Activated CD4-positive, alpha-beta T cell treated with anti-CD3 and anti-CD28 coated beads, Interleukin-2, Interleukin-6, amounts not matched to agents 100 ng/mL and 50 ng/mL, durations not matched to agents 16 hours and 8 hours (primary cell): ENCODE results near the gene DSPP.

Source experiments
- DNase-seq: peaks from one replicate; pipeline ENCODE4 v3.0.0-alpha.2; 2020

Gene DSPP

DNA sequence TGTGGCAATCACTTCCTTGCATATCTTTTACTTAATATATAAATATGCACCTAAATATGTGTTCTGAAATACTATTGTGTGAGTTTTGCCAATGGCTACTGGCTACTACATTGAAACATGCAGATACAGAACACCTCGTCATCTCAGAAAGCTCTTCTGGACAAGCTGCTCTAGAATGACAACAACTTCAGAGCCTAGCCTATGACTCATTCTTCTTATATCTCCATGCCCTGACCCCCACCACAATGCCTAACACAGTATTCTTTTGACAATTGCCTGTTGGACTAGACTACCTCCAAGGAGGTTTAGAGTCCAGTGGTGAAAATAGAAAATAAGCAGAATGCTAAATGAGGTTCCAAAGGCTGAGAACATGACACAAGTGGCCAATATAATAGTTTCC, 24.1 kb downstream of the DSPP start:
- DNase-seq: no peak

GRCh38 chr4:87633243-87633642, 24.9 kb downstream of the DSPP start:
- DNase-seq: no peak

- no peak for DNase-seq
Observed at GRCh38 chr4:87644286-87644685, 36.0 kb downstream of the DSPP start.

DNA sequence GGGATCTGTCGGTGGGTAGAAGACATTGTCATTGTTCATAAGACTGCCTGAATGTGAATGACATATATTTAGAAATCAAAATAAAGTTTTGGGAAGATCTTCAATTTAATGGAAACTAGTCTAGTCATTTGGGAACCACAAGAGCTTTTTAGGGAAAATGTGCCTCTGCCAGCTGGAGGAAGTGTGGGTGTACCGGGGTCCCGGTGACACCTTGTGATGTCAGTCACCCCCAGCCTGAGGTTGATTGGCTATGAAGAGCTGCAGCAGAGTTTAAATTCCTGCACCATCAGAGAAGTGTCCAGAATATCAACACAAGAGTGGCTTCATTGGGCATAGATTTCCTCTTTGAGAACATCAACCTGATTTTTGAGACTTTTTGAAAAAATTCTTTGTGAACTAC, 41.7 kb downstream of the DSPP start, which contains the start of gene DMP1:
Gene DMP1 (plus strand): TSS at position 301 of the 400 bp plus-strand sequence. CDS start 6,213 bp downstream, outside the sequence.
- no peak for DNase-seq

DNA sequence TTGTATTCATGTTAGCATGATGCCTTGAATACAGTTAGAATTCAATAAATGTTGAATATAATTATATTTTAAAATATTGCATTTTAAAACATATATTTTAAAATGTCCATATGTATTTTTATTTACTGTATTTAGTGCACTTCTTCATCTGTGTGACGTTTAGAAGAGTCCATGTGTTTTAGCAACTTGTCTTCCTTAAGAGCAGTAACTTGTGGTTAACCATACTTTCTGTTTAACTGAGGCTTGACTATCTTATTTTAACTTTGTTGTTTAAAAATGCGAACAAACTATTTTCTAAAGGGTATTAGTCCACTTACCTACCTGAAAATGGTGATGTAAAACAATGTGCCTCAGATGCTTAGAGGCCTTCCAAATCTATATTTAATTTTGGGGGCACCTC, 42.6 kb downstream of the DSPP start:
- DNase-seq: no peak

DNA sequence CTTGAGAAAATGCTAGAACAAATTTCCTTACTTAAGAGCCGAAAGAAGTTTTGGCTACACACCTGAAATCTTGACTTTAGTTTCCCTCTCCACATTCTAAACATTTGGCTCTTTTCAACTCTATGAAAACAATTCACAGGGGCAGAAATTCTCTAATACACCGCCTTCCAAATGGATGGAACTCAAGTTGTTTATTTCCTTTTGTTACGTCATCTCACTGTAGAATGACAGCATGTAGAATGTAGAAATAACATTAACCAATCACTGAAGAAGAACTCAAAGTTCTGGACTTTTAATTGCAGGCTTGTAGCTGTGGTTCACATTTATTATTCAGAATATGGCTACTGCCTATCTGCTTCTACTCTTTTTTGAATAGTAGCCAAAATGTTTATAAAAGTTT, 43.6 kb downstream of the DSPP start:
- DNase-seq: no peak

GRCh38 chr4:87654487-87655044, 46.2 kb downstream of the DSPP start:
- no peak for DNase-seq

GRCh38 chr4:87657525-87657924, 49.2 kb downstream of the DSPP start:
- no peak for DNase-seq

- DNase-seq: no peak
Observed at GRCh38 chr4:87659247-87659931, 51.1 kb downstream of the DSPP start.

DNA sequence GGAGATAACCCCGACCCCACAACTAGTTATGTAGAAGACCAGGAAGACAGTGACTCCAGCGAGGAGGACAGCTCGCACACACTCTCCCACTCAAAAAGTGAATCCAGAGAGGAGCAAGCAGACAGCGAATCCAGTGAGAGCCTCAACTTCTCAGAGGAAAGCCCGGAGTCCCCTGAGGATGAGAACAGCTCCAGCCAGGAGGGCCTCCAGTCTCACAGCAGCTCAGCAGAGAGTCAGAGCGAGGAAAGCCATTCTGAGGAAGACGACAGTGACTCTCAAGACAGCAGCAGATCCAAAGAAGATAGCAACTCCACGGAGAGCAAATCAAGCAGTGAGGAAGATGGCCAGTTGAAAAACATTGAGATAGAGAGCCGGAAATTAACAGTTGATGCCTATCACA, 54.5 kb downstream of the DSPP start:
- DNase-seq: no peak
